ENCODE measurements around the gene RERG.
"Not testable (repeated sequence)": the region's sequence is repeated elsewhere in the genome, so short reads cannot be mapped to it uniquely, and the experiment has no call there.

DNA sequence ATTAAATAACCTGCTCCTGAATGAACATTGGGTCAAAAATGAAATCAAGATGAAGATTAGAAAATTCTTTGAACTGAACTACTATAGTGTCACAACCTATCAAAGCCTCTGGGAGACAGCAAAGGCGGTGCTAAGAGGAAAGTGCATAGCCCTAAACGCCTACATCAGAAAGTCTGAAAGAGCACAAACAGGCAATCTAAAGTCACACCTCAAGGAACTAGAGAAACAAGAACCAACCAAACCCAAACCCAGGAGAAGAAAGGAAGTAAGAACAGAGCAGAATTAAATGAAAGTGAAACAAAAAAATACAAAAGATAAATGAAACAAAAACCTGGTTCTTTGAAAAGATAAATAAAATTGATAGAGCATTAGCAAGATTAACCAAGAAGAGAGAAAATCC lies 143.5 kb downstream of the RERG start:
- TF ChIP-seq CTCF (IDR thresholded peaks at IDR 0.05); ZFX (IDR thresholded peaks at IDR 0.05; ENCODE audit: borderline replicate concordance): not testable (repeated sequence)
